Measurements from ENCODE around the gene NPTN. TPM values are rescaled to one million over a fixed set of nuclear protein-coding genes. Genes with fewer than 3 reads are reported as not detected.
"Not testable (repeated sequence)": the region's sequence is repeated elsewhere in the genome, so short reads cannot be mapped to it uniquely, and the experiment has no call there.

Gene NPTN
- total RNA-seq, 2 donors from 2014 or later = 57.7 to 66.2 TPM

GRCh38 chr15:73585871-73586654 is 47.1 kb downstream of the NPTN start:
- Mint-ChIP-seq H3K36me3 (peaks cover 22% of the 10 kb centered on the region), H3K27ac (peak overlapping the region; percentile 40 to 42), H3K9me3 (no peaks in the 10 kb centered on the region), H3K27me3 (no peaks in the 10 kb centered on the region), H3K4me3 (no peak overlapping the region), H3K4me1 (ENCODE audit: low read depth in 2 of 2) (peaks cover 13 to 26% of the 10 kb centered on the region in 2 donors)
- no peak for ATAC-seq
- DNase-seq (ENCODE audit: low spot score) = no peak

- Mint-ChIP-seq H3K36me3 (peaks cover 22% of the 10 kb centered on the region), H3K4me3 (peak overlapping the region; percentile 30), H3K27me3 (no peaks in the 10 kb centered on the region), H3K9me3 (no peaks in the 10 kb centered on the region), H3K4me1 (ENCODE audit: low read depth in 2 of 2) (peaks cover 13 to 26% of the 10 kb centered on the region in 2 donors), H3K27ac (peak overlapping the region; percentile 40 to 42)
- no peak for DNase-seq (ENCODE audit: low spot score)
- ATAC-seq = no peak
Observed at GRCh38 chr15:73584699-73585420, 48.3 kb downstream of the NPTN start.

- no peak overlapping the region for H3K4me3 Mint-ChIP-seq
Observed at GRCh38 chr15:73583544-73583943, 49.6 kb downstream of the NPTN start.

GRCh38 chr15:73582851-73583379 is 50.3 kb downstream of the NPTN start:
- no peak overlapping the region for H3K4me3 Mint-ChIP-seq
- DNase-seq (ENCODE audit: low spot score) (no peak), ATAC-seq (no peak)
- H3K9me3 Mint-ChIP-seq = no peaks in the 10 kb centered on the region
- H3K27ac Mint-ChIP-seq = peak overlapping the region in 1 of 2 donors; percentile 38
- no peaks in the 10 kb centered on the region for H3K27me3 Mint-ChIP-seq
- peaks cover 26% of the 10 kb centered on the region for H3K36me3 Mint-ChIP-seq
- peaks cover 13 to 26% of the 10 kb centered on the region in 2 donors for H3K4me1 Mint-ChIP-seq (ENCODE audit: low read depth in 2 of 2)

More at GRCh38 chr15:73583544-73583943, 49.6 kb downstream of the NPTN start:
- DNase-seq (ENCODE audit: low spot score) (no peak), ATAC-seq (peak in 1 of 2 donors; percentile 66)
- Mint-ChIP-seq H3K4me1 (ENCODE audit: low read depth in 2 of 2) (peaks cover 11 to 26% of the 10 kb centered on the region in 2 donors), H3K27me3 (no peaks in the 10 kb centered on the region), H3K36me3 (peaks cover 22% of the 10 kb centered on the region), H3K27ac (peak overlapping the region; percentile 14 to 38), H3K9me3 (no peaks in the 10 kb centered on the region)

- Mint-ChIP-seq H3K9me3 (no peaks in the 10 kb centered on the region), H3K27ac (no peak overlapping the region), H3K27me3 (no peaks in the 10 kb centered on the region), H3K36me3 (peaks cover 11% of the 10 kb centered on the region), H3K4me3 (no peak overlapping the region), H3K4me1 (ENCODE audit: low read depth in 2 of 2) (peaks cover 2 to 15% of the 10 kb centered on the region in 2 donors)
- DNase-seq (ENCODE audit: low spot score) (no peak), ATAC-seq (no peak)
Observed at GRCh38 chr15:73578026-73578425, 55.2 kb downstream of the NPTN start.

GRCh38 chr15:73577593-73577992 is 55.6 kb downstream of the NPTN start:
- H3K9me3 Mint-ChIP-seq; H3K27ac Mint-ChIP-seq; H3K27me3 Mint-ChIP-seq; H3K36me3 Mint-ChIP-seq; ATAC-seq; DNase-seq (ENCODE audit: low spot score); H3K4me3 Mint-ChIP-seq: not testable (repeated sequence)
- H3K4me1 Mint-ChIP-seq (ENCODE audit: low read depth in 2 of 2) = peaks cover 0 to 12% of the 10 kb centered on the region in 2 donors

- Mint-ChIP-seq H3K4me3 (no peak overlapping the region), H3K9me3 (no peaks in the 10 kb centered on the region), H3K36me3 (peaks cover 15% of the 10 kb centered on the region), H3K27me3 (no peaks in the 10 kb centered on the region), H3K27ac (peak overlapping the region in 1 of 2 donors; percentile 27), H3K4me1 (ENCODE audit: low read depth in 2 of 2) (peaks cover 9 to 18% of the 10 kb centered on the region in 2 donors)
- DNase-seq (ENCODE audit: low spot score) (no peak), ATAC-seq (no peak)
Observed at GRCh38 chr15:73575636-73576247, 57.4 kb downstream of the NPTN start.

- ATAC-seq = no peak
- peaks cover 21% of the 10 kb centered on the region for H3K36me3 Mint-ChIP-seq
- H3K4me1 Mint-ChIP-seq (ENCODE audit: low read depth in 2 of 2) = peaks cover 16 to 25% of the 10 kb centered on the region in 2 donors
- no peaks in the 10 kb centered on the region for H3K27me3 Mint-ChIP-seq
- H3K27ac Mint-ChIP-seq = no peak overlapping the region
- no peaks in the 10 kb centered on the region for H3K9me3 Mint-ChIP-seq
- no peak overlapping the region for H3K4me3 Mint-ChIP-seq
- no peak for DNase-seq (ENCODE audit: low spot score)
Observed at GRCh38 chr15:73573572-73573971, 59.6 kb downstream of the NPTN start.

- Mint-ChIP-seq H3K4me3 (no peak overlapping the region), H3K27me3 (no peaks in the 10 kb centered on the region), H3K4me1 (ENCODE audit: low read depth in 2 of 2) (peaks cover 16 to 23% of the 10 kb centered on the region in 2 donors), H3K36me3 (peaks cover 19% of the 10 kb centered on the region), H3K27ac (no peak overlapping the region), H3K9me3 (no peaks in the 10 kb centered on the region)
- ATAC-seq (no peak), DNase-seq (ENCODE audit: low spot score) (no peak)
Observed at GRCh38 chr15:73573037-73573436, 60.2 kb downstream of the NPTN start.

GRCh38 chr15:73572296-73572695 is 60.9 kb downstream of the NPTN start:
- Mint-ChIP-seq H3K4me3 (no peak overlapping the region), H3K4me1 (ENCODE audit: low read depth in 2 of 2) (peaks cover 16 to 20% of the 10 kb centered on the region in 2 donors), H3K27me3 (no peaks in the 10 kb centered on the region), H3K36me3 (peaks cover 22% of the 10 kb centered on the region), H3K27ac (peak overlapping the region in 1 of 2 donors; percentile 60), H3K9me3 (no peaks in the 10 kb centered on the region)
- ATAC-seq (no peak), DNase-seq (ENCODE audit: low spot score) (no peak)

GRCh38 chr15:73571346-73571745 is 61.8 kb downstream of the NPTN start:
- Mint-ChIP-seq H3K36me3 (peaks cover 24% of the 10 kb centered on the region), H3K27me3 (no peaks in the 10 kb centered on the region), H3K4me3 (no peak overlapping the region), H3K9me3 (no peaks in the 10 kb centered on the region), H3K4me1 (ENCODE audit: low read depth in 2 of 2) (peaks cover 16 to 20% of the 10 kb centered on the region in 2 donors), H3K27ac (peak overlapping the region; percentile 14 to 60)
- peak in 1 of 2 donors; percentile 41 for ATAC-seq
- no peak for DNase-seq (ENCODE audit: low spot score)

GRCh38 chr15:73570355-73571032 is 62.7 kb downstream of the NPTN start:
- Mint-ChIP-seq H3K27me3 (no peaks in the 10 kb centered on the region), H3K9me3 (no peaks in the 10 kb centered on the region), H3K4me1 (ENCODE audit: low read depth in 2 of 2) (peaks cover 13 to 16% of the 10 kb centered on the region in 2 donors), H3K4me3 (peak overlapping the region; percentile 25), H3K27ac (peak overlapping the region; percentile 14 to 60), H3K36me3 (peaks cover 24% of the 10 kb centered on the region)
- ATAC-seq (peak; percentile 69 to 73), DNase-seq (ENCODE audit: low spot score) (no peak)

GRCh38 chr15:73569361-73569760 is 63.8 kb downstream of the NPTN start:
- Mint-ChIP-seq H3K4me3 (no peak overlapping the region), H3K27ac (no peak overlapping the region), H3K9me3 (no peaks in the 10 kb centered on the region), H3K4me1 (ENCODE audit: low read depth in 2 of 2) (peaks cover 17 to 20% of the 10 kb centered on the region in 2 donors), H3K27me3 (no peaks in the 10 kb centered on the region), H3K36me3 (peaks cover 27% of the 10 kb centered on the region)
- no peak for ATAC-seq
- DNase-seq (ENCODE audit: low spot score) = no peak

All from natural killer cell treated with Interleukin-12 subunit alpha and Interleukin-12 subunit beta and Interleukin-15 and Interleukin-18, amount 100 ng/mL, for 72 hours (primary cell).